Midbrain (tissue), 1 donor: ENCODE data around the gene GPR89B.
"Not testable (repeated sequence)": the region's sequence is repeated elsewhere in the genome, so short reads cannot be mapped to it uniquely, and the experiment has no call there.

Experiments
- DNase-seq: peaks from one replicate; lab custom pipeline; 2025; lab: John Stamatoyannopoulos, UW

Gene GPR89B

DNA sequence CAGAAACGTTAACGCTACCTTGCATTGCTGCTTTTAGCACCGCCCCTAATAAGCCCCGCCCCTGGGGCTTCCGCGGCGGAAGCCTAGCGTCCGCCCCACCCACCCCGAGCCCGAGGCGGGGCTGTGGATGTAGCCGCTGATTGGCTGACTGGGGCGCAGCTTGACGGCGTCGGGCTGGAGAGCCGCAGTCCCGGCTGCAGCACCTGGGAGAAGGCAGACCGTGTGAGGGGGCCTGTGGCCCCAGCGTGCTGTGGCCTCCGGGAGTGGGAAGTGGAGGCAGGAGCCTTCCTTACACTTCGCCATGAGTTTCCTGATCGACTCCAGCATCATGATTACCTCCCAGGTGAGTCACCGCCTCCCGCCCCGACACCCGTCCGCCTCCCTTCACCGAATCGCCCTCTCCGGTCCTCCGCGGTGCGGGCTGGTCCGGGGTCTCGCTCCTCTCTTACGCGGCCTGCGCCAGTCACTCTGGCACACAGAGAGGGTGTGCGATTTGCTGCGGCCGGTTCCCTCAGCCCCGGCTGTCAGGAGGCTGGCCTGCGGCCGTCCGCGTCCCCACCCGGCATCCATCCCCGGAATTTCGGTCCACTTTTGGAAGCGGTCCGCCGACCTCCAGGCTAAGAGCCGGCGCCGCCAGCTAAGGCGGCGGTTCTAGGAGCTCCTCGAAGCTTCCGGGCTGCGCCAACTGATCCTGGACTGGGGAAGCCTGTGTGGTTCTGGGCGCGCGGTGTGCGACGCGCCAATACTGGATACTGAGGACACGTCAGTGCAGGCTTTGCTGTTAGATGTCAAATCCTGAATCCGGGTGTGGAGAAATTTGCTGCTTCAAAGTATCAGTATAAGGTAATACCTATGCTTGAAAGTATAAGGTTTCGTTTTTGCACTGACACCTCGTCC lies at the start of gene GPR89B:
Gene GPR89B, plus strand, starts transcription at position 185 of the 897 bp plus-strand sequence. Its CDS starts 117 bp downstream, at position 302.
- DNase-seq: peak; percentile 85

DNA sequence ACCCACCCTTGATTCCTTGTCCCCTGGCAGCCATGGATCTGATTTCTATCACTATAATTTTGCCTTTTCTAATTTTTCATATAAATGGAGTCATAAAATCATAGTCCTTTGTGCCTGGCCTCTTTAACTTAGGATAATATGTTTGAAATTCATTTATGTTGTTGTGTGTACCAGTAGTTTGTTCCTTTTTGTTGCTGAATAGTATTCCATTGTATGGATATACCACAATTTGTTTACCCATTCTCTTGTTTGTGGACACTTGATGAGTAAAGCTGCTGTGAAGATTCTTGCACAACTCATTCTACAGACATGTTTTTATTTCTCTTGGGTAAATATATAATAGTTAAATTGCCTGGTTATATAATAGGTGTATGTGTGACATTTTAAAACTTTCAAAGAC lies 48.3 kb upstream of the GPR89B start:
- no peak for DNase-seq

DNA sequence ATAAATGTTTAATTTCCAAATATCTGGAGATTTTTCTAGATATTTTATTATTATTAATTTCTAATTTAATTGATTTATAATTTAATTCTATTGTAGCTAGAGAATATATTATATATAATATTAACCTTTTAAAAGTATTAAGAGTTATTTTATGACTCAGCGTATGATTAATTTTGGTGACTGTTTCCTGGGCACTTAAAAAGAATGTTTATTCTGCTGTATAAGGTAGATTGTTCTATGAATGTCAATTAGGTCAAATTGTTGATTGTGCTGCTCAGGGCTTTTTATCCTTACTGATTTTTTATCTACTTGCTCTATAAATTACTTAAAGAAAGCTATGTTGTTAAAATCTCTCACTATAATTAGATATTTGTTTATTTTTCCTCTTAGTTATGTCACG lies 45.7 kb upstream of the GPR89B start:
- no peak for DNase-seq

DNA sequence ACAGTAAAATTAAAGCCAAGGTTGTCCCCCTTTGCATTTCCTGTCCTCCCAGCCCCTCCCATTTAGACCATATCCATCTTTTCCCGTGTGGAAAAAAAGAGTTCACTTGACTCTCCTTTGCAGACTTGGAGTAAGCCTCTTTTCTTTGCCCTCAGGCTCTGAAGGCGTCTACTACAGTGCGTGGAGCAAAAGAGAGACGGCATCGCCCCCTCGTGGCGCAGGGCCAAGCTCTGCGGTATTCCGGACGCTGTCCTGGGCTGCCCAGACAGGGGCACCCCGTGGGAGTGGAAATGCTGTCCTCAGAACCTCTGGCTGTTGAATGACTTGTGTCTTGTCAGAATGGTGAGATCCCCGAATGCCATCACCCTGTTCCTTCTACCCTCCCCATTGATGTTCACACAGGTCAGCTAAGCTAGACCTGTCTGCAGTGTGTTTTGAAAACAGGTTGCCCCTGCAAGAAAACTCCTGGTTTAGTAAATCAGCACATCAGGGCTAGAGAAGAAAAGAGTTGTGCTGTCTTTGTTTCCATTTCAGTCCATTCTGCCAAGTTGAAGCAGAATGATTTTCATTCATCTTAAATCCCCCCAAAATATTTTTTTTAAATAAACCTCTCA lies 37.9 kb upstream of the GPR89B start:
- DNase-seq: peak; percentile 12

DNA sequence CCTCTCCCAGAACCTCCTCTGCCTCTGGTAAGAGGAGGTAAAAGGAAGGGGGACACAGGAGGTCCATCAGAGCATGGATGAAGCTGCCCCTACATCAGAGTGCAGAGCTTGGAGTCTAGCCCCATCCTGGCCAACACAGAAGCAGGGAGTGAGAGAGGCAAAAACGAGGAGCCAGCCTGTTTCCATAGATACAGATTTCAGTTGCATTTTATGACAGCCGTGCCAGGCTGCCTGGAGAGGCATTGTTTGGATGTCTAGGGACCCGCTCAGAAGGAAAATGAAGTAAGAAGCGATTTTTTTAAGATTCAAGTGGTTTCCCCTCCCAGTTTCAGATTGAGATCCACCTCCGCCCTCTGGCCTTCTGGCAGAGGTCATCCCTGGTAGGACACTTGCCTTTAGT lies 37.1 kb upstream of the GPR89B start:
- DNase-seq: no peak

DNA sequence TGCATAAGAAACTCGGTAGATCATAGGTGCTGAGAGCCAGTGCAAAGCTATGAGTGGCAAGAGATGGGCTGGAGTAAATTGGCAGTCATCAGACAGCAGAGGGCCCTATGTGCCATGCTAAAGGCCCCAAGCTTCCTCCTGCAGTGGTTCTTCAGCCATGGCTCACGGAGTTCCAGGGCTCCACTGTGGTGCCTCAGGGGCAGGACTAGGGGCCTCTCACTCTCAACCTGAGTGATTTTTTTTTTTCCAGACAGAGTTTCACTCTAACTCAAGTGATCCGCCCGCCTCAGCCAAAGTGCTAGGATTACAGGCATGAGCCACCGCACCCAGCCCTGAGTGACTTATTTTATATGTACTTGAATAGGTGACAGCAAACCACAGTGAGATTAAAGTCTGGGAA lies 36.0 kb upstream of the GPR89B start:
- no peak for DNase-seq

DNA sequence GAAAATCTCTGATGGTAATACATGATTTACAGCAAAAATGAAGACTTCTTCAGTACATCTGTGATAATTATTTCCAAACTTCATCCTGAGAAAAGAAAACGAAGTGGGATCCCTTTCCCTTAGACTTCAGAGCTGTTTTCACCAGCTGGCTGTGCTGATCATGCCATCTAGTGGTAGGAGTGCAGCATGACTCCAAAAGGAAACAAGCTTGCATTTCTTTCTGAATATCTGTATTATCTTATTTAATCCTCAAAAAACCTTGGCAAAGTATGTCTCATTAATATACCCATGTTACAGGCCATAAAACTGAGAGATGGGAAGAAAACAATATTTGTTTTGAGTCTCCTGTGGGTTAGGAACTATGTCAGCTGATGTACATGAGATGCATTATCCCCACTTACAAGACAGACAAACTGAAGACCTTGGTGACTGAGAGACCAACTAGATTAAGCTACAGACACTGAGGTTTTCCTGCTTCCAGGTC lies 35.4 kb upstream of the GPR89B start:
- DNase-seq: peak; percentile 61

DNA sequence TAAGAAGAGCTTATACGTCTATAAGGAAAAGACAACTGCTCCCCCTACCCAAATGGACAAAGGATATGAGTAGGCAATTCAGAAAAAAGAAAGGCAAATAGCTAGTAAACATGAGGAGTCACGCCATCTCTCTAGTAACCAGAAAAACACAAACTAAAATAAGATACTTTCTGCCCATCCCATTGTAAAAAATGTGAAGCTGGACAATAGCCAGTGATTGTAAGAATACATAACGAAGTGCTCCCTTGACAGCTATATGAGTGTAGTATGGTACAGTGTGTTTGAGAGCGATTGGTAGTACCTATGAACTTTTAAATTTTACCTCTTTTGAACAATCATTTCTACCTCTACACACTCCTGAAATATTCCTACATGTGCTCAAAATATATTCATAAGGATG lies 33.1 kb upstream of the GPR89B start:
- no peak for DNase-seq

DNA sequence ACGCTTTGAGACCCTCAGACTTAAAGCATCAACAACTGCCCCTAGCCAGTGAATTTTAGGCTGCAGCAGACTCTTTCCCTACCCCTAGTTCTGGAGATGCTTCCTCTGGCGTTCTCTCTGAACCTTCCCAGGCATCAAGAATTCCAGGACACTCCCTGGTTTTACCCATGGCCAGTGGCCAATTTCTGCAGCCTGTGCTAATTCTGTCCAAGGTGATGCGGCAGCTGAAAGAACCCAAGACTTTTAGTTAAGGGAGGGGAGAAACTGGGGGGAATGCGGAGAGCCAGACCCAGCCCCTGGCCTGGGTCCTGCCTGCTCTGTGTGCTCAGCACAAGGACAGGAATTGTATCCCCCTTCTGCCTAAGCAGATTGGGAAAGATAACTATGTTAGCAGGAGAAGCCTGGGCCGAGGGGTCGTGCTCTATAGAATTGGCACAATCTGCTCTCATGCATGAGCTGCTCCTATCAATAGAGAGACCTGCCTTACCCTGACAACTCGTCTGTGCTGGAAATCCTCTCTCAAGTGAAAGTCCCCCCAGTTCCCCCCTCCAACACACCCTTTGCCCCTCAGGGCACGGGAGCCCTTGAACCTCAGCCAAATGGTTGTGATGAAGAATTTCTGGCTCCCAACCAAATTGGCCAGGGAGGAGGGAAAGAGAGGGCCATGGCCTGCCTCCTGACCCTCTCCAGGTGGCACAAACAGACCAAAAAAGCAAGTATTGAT lies 31.0 kb upstream of the GPR89B start:
- no peak for DNase-seq

DNA sequence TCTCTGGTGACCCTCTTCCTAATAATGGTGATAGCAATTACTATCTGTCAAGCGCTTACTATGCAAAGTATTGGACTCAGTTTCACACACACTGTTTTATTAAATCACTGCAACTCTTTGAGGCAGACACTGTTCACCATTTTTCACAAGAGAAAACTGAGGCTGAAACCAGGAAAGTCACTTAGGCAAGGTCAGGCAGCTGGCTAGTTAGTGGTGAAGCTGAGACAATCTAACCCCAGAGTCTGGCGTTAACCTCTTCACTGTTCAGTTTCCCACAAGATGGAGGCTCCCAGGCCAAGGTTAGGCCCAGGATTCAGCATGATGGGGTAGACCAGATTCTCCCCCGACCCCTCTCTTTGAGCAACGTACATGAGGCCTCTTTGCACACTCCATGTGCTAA lies 30.4 kb upstream of the GPR89B start:
- no peak for DNase-seq

DNA sequence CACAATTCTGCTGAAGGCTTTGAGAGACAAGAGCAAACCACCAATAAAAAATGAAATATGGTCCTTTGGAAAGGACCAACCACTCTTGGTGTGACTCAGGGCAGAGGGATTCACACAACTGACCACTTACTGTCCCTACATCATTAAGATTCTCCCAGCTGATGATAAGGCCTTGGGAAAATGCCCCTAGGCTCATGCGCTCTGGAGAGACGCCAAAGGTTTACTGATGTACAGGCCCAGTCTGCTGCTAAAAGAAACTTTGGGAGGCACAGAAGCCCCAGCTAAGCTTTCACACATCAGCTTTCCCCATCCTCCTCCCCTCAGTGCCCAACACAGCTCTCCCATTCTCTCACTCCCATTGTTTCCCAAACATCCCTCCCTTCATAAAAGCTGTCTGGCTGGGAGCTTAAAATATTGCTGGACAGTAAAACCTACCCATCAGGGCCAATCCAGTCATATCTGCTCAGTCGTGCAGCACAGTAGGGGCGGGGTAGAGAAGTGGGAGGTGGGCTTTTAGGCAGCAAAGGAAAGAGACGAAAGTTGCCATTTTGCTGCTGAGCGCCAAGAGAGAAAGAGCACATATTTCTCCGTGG lies 25.9 kb upstream of the GPR89B start, which contains the start of gene GJA8:
Gene GJA8, plus strand, starts transcription at position 543 of the 593 bp plus-strand sequence. CDS start 5,161 bp downstream, outside the sequence.
- no peak for DNase-seq

DNA sequence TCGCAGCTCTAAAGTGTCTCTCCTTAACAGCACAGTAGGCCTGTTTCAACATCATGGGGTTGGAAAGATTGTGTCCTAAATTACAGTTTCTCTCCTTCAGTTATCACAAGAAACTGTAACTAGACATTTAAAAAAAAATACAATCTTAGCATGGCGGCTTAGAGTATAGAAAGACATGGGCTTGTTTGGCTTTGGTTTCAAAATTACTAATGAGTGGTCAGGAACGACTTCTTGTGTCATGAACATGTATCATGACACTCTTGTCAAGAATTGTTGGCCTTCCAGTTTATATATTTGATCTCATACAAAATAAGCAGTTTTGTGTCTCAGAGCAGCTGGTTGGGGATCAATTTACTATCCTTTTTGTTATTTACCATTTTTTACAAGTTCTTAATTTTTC lies 23.5 kb upstream of the GPR89B start:
- DNase-seq: no peak

DNA sequence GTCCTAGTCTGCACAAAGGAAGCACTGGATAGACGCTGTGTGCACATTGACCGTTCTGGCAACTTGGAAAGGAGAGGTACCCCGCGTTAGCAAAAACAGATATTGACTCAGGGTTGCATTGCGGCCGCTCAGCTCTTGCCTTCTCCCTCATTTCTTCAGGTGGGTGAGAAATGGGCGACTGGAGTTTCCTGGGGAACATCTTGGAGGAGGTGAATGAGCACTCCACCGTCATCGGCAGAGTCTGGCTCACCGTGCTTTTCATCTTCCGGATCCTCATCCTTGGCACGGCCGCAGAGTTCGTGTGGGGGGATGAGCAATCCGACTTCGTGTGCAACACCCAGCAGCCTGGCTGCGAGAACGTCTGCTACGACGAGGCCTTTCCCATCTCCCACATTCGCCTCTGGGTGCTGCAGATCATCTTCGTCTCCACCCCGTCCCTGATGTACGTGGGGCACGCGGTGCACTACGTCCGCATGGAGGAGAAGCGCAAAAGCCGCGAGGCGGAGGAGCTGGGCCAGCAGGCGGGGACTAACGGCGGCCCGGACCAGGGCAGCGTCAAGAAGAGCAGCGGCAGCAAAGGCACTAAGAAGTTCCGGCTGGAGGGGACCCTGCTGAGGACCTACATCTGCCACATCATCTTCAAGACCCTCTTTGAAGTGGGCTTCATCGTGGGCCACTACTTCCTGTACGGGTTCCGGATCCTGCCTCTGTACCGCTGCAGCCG lies 20.3 kb upstream of the GPR89B start:
- DNase-seq: no peak

DNA sequence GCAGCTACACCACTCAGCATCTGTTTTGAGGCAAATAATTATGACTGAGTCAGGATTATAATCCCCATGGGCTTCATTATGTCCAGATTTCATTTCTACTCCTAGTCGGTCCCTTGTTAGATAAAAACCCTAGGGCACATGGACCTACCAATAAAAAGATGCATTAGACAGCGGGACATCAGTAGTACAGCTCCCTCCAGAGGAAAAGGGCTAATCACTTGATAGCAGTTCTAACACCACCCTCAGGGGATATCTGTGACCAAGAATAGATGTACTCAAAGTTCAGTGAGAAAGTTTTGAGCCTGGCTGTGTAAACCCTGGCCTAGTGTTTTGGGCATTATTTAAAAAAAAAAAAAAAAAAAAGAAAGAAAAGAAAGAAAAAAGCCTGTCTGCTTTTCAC lies 15.7 kb upstream of the GPR89B start:
- no peak for DNase-seq

DNA sequence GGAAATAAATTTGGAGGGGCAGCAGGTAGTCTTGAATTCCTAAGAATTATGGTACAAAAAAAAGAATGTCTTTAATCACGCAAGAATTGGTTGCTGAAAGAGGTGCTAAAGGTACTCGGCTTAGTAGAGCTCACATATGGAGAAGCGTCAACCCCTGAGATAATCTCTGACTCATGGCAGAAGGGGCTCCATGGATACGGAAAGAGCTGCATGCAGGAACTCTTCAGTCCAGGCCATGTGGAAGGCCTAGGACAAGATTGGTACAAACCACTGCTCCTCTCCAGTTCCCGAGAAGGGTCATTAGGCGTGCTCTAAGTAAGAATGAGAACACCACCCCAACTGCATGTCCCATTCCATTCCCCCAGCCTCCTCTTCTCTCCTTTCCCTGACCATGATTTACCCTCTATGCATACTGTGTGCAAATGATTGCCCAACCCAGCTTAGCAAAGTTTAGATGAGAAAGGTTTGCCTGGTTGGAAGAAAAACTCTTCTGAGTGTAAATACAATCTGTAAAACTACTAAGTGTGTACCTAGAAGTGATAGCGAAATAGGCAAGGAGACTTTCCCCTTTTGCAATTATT lies 14.8 kb upstream of the GPR89B start:
- DNase-seq: no peak

DNA sequence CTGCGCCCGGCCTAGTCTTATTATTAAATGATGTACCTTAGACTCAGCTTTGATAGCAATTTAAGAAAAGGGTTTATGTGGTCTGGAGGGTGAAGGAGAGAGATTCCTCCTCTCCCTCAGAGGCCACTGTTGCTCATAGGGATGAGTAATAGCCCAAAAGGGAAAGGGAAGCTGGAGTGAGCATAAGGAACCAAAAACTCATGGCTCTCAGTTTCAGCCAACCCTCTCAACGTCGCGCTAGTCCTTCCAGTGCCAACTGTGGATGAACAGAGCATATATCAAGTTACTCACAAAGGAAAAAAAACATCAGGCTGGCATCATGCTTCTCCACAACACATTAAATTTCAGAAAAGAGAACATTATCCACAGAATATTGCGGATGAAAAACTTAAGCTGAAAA lies 8.3 kb upstream of the GPR89B start:
- no peak for DNase-seq

DNA sequence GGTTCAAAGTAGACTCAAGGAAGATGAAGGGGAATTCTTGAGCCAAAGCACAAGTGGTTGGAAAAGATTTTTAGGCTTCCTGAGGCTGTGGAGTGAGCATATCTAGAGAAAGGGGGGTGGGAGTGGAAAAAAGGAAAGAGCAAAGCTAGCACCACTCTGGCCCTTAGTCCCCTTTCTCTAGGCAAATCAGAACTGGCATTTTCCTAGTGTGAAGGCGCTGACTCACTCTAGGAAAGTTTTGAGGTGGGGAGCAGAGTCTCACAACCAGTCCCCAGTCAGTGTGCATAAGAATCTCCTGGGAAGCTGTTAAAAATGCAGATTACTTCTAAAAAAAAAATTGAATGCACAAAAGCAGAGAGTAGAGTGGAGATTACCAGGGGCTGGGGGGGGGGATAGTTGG lies 3.4 kb upstream of the GPR89B start:
- no peak for DNase-seq

DNA sequence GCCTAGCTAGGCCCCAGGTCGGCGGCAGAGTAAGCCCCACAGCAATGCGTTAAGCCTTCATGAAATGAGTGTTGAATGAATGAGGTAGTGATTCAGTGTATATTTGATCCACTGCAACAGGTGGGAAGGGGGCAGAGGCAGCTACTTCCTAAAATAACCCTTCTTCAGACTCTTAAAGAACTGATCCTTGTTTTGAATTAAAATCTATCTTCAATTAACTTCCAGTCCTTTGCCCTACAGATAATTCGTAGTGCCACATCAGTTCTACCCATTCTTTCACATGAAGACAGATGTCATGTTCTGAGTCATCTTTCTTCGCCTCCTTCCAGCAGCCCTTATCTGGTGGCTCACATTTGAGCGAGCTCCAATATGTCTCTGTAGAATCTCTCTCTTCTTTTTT lies 1.0 kb upstream of the GPR89B start:
- DNase-seq: not testable (repeated sequence)

DNA sequence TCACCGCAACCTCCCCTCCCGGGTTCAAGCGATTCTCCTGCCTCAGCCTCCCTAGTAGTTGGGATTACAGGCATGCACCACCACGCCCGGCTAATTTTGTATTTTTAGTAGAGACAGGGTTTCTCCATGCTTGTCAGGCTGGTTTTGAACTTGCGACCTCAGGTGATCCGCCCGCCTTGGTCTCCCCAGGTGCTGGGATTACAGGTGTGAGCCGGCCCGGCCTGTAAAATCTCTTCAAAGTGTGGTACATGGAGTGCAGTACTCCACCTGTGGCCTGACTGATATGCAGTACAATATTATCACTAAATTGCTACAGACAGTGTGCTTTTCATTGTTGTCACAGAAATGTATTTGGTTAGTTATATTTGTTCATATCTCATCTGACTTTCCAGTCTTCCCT lies 531 bp upstream of the GPR89B start:
- not testable (repeated sequence) for DNase-seq

DNA sequence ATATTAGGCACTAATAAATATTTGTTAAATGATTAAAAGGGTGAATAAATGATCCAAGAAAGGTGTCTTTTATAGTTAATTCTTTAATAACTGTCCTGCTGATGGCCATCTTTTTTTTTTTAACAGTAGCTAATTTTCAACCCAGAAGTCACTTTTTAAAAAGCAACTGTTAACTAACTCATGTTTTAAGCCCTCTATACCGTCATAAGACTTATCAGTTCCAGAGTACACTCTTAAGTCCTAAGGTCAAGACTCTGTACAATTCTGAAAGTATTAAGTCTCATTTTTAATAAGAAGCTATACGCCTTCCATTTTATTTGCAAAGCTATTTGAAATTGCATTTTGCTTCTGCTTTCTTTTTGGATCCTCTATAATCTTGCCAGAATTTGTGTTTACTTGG lies 2.9 kb downstream of the GPR89B start:
- DNase-seq: not testable (repeated sequence)

DNA sequence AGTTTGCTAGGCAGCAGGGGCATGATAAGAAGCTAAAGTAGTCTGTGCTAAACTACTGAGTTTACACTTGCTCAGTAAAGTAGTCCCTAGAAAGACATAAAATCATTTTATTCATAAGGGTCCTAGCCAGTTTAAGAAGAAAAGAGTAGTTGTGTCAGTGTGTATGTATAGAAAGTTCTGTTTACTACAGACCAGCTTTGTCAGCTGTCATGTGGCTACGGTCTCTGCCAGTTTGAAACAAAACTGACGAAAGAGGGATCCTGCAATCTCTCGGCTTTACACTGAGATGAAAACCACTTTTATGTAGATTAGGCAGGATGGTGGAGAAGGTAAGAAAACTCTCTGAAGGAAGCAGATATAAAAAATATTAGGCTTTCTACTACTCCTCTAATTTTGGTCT lies 7.1 kb downstream of the GPR89B start:
- DNase-seq: not testable (repeated sequence)
